CD4-positive, alpha-beta T cell treated with Interleukin-15 for 1 hour (primary cell): ENCODE measurements around the gene BMP2K.
"Not testable (repeated sequence)": the region's sequence is repeated elsewhere in the genome, so short reads cannot be mapped to it uniquely, and the experiment has no call there.

Experiments used
- DNase-seq: peaks from one replicate; pipeline ENCODE4 v3.0.0-alpha.2; 2020

The BMP2K gene

DNA sequence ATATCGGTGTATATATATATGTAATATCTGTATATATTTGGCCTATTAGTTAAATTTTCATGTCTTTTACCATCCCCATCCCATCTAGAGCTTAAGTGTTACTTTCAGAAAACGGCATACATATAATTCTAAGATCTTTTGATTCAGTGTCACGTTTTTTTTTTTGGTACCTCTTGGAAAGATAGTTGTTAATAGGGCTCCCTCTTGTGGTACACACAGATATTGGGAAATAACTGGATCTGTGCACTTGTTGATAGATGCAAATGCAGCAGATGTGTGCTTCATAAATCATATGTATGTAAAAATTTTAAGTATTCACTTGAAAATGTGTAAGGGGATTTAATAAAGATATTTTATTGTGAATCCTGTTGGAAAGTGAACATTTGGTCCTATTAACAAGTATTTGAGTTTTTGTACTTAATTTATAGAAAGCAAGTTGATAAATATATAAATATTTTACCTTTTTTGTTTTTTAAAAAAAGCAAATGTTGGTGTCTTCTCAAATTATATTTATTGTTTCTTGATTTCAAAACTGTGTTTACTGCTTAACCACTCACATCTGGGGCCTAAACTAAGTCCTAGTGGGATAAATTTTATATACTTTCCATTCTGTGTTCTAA lies 88.4 kb downstream of the BMP2K start:
- DNase-seq, result no peak

DNA sequence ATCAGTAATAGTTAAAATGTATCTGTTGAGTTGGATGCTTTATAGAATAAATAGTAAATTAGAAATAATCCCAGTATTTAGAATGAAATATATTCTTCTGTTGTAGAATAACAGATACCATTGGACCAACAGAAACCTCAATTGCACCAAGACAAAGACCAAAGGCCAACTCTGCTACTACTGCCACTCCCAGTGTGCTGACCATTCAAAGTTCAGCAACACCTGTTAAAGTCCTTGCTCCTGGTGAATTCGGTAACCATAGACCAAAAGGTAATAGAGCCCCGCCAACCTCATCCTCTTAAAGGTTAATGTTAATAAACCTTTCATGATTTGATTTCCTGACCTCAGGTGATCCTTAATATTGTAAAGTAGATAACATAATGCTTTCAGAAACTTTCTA lies 89.3 kb downstream of the BMP2K start:
- DNase-seq, result no peak

DNA sequence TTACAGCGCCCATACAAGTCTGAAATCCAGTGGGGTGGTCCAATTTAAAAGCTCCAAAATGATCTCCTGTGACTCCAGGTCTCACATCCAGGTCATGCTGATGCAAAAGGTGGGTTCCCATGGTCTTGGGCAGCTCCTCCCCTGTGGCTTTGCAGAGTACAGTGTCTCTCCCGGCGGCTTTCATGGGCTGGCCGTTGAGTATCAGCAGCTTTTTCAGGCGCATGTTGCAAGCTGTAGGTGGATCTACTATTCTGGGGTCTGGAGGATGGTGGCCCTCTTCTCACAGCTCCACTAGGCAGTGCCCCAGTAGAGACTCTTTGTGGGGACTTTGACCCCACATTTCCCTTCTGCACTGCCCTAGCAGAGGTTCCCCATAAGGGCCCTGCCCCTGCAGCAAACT lies 92.6 kb downstream of the BMP2K start:
- DNase-seq, result not testable (repeated sequence)

DNA sequence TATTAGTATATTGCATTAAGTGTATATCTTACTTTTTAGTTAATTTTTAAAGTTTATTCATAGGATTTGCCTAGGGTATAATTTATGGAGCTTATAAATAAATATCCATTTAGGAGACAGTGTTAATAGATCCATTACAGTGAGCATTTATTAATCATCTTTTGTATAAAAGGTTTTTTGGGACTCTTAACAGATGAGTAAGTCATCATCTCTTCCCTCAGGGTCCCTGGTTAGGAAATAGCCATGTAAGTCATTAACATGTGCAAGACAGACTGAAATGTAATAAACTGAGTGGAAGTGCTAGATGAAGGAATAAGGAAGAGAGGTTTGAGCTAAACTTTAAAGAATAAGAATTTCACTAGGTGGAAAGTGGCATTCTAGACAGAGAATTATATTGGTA lies 93.9 kb downstream of the BMP2K start:
- no peak for DNase-seq

DNA sequence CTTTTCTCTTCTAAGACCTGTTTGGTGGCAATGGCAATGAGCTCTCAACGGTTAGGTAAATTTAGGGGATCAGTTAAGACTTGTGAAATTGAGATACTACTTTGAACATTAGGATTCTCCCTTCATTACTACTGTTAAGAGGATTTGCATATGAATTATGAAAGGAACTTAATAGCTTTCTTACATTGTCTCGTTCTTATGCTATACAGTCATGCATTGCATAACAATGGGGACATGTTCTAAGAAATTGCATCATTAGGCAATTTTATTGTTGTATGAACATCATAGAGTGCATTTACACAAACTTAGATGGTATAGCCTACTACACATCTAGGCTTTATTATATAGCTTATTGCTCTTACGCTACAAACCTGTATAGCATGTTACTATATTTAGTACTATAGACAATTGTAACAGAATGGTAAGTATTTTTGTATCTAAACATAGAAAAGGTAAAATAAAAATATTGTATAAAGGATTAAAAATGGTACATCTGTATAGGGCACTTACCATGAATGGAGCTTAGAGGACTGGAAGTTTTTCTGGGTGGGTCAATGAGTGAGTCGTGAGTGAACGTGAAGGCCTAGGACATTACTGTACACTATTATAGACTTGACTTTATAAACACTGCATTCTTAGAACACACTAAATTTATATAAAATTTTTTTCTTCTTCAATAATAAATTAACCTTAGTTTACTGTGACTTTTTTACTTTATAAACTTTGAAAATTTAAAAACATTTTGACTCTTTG lies 100.6 kb downstream of the BMP2K start:
- no peak for DNase-seq

DNA sequence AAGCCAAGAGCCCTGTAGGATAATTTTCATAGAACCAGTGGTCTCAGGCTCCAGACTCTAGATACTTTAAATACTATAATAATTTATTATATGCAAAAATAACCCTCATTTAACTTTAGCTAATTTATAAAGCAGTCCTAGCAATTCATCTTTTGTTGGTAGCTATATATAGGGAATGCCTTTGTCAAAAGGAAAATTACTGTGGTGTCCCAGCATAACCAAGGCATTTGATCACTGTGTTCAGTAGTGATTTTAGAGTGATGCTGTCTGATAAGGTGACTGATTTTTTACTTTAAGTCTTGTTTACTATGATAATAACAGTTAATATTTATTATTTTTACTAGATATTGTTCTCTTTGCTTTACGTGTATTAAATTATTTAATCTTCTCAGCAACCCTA lies 101.9 kb downstream of the BMP2K start:
- no peak for DNase-seq

DNA sequence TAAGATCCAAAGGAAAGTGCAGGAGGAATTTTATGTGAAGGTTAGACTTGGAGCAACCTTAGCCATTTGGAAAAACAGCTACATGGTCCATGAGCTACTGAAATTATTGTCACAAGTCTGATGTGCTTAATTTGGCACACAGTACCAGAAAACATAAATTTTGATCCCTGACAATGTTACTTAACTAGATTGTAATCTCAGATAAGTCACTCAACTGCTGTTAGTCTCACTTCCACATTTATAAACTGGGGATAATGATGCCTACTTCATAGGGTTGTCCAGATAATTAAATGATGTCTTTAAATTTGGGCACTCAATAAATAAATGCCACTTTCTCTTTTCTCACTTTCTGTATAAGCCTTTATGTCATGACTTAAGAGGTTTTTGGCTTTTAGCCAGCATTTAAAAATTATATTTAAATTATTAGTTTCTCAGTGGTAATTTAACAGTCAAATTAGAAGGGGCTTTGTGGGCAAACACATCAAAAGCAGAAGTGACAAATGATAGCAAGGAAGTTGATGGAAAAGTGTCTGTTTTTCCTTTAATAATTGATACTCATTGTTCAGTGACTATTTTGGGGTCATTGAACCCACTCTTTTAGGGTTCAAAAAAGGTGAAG lies 104.8 kb downstream of the BMP2K start:
- DNase-seq, result no peak

DNA sequence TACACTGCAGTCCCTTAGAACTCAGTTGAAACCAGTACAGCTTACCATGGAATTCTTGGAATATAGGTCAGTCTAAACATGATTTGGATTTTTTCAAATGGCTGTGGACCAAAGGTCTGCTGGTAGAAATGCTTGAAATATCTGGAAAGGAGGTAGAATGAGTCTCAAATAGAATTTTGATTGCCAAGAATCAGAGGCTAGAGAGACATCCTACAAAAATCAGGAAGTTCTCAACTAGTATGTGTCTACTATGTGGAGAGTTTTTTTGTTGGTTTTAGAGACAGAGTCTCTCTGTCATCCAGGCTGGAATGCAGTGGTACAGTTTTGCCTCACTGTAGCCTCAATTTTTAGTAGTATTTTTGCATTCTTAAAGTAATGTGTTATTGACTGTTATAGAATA lies 109.4 kb downstream of the BMP2K start:
- no peak for DNase-seq

DNA sequence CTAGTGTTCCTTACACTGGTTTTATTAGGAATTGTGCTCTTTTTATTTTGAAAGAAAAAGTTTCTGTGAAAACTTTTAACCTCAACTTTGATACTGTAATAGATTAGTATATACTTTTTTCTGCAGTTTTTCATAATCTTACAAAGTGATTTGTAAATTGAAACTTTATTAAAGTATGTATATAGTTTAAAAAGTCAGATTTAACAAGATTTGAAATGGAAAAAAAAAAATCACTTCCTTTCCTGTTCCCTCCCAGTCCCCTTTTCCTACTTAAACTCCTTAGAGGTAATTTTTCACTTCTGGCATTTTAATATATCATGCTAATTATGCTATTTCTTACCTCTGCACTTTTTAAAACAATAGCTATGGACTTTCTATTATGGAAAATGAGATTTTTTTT lies 113.8 kb downstream of the BMP2K start:
- no peak for DNase-seq

DNA sequence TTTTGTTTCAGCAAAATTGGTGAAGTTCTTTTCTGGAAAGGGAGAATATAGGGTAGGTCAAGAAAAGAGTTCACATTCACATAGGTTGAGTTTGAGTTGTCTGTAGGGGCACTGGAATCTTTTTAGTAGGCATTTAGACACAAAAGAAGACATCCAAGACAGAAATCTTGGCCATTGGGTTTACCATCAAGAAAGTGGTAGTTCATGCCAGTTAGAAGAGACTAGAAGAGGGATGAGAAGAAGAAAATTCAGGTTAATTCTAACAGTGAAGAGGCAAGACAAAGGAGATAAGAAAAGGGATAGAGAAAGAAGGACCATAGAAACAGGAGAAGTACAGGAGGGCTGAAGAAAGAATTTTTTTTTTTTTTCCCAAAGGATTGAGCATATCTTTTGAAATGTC lies 123.2 kb downstream of the BMP2K start:
- no peak for DNase-seq

DNA sequence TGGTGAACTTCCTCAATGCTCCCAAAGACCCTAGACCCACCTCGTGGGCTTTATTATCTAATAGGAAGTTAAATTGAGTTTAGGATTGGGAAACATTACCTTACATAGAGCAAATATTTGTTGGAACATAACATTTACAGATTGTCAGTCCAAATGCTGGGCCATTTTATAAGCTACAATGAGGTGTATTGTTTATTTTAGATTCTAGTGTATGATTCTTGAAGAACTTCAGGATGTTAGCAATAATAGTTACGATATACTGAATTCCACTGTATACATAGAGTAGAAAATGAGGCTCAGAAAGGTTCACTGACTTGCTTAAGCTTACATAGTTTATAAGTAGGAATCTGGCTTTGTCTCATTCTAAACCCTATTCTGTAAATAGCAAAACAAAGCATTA lies 125.7 kb downstream of the BMP2K start:
- DNase-seq, result no peak

DNA sequence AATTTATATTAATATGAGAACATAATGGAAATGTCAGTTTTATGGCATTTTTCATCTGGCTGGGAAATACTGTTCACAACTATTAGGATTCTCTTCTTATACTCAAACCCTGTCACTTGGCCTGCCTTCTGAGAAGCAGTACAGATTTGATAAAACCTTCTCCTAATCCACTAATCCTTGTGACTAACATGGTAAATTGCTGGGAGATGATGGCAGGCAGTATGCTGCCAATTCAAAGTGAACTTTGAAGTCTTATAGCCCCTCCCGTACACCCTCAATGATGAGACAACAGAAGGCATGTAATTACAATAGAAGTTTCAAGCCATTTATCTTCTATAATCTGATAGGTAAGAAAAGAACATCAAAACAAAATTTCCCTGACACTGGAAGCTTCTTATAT lies 126.1 kb downstream of the BMP2K start:
- no peak for DNase-seq

DNA sequence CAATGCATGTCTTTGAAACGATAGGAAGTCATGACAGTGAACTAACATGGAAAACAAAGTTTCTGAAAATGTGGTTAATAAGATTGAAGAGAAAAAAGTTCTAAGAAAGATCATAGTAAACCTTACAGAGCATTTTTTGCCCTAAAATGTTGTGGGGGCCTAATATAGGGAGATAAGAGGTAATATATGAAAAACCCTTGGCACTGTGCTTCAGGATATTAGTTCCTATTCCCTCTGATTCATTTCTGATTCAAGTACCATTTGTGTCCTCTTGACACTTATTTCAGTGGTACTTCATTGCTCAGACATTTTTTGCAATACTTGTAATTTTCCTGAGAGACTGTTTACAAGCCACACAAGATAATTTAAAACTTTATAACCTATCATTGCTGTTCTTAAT lies 128.0 kb downstream of the BMP2K start:
- DNase-seq, result no peak

DNA sequence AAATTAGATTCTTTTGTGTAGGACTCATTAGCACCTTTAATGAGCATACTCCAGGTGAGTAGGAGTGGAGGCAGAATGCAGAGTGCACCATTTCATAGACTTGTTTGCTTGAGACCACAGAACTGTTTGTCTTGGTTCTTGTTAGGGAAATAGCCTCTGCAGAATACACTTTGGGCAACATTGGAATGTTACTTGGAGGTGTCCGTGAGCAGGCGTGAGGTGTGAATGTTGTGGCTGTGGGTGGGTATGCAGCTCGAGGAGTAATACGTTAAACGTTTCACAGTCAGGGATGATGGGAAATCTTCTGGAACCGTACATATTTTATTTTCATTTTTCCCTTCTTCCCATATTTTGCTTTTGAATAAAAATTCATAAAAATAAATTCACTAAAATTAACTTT lies 131.5 kb downstream of the BMP2K start:
- no peak for DNase-seq

DNA sequence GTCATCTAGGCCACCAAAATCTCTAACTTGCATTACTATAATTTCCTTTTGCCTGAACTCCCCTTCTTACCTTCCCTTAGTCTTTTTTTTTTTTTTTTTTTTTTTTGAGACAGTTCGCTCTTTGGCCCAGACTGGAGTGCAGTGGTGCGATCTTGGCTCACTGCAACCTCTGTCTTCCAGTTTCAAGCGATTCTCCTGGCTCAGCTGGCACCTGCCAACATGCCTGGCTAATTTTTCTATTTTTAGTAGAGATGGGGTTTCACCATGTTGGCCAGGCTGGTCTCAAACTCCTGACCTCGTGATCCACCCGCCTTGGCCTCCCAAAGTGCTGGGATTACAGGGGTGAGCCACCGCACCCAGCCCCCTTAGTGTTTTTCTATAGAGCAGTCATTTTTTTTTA lies 132.8 kb downstream of the BMP2K start:
- DNase-seq, result not testable (repeated sequence)

DNA sequence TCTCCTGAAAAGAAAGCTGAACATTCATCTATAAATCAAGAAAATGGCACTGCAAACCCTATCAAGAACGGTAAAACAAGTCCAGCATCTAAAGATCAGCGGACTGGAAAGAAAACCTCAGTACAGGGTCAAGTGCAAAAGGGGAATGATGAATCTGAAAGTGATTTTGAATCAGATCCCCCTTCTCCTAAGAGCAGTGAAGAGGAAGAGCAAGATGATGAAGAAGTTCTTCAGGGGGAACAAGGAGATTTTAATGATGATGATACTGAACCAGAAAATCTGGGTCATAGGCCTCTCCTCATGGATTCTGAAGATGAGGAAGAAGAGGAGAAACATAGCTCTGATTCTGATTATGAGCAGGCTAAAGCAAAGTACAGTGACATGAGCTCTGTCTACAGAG lies 134.5 kb downstream of the BMP2K start:
- DNase-seq, result no peak

DNA sequence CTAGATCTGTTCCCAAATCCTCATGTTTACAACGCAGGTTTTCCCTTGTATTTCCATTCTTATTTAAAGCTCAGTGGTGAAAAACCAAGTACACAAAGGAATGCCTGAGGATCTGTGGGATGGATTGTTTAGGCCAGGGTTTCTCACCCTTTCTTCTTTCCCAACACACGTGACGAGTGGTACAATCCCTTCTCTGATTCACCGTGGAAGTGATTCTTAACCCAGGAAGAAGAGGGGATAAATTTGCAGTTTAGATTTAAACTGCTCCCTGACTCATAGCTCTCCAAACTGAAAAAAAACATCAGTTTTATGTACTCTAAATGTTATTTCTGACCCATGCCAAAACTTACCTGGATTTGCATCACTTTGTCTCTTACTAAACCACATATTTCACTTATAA lies 146.1 kb downstream of the BMP2K start:
- DNase-seq, result no peak

DNA sequence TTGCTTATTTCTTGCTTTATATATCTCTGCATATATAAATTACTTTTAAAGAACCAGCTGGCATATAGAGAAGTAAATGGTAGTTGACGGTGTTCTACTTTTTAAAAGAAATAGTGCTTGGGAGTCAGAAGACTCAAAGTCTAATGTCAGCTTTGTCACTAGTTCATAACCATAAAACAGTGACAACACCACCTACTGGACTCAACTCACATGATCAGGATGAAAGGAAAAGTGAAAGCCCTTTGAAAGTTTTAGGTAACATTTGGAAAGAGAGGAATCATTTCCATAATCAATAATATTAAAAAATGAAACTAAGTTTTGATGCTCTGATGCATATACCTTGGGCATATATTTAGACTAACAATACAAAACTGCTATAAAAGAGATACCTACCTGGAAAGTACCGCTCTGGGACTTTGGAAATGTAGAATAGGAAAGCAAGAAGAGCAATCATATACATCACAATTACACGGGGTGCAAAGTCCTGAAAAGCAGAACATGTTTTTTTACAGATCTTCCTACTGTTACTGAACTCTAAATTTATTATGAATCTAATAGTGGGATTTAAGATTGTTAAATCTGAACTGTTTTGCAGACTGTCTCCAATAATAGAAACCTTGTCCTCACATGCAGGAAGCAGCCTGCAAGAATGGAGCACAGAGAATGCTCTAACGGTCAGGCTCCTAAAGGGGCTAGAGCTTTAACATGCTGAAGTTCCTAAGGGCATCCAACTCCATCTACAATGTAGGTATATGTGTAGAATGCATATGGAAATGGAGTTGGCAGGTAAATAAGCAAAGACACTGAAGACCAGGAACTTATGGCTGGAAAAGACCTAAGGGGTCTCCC lies 147.5 kb downstream of the BMP2K start:
- no peak for DNase-seq

DNA sequence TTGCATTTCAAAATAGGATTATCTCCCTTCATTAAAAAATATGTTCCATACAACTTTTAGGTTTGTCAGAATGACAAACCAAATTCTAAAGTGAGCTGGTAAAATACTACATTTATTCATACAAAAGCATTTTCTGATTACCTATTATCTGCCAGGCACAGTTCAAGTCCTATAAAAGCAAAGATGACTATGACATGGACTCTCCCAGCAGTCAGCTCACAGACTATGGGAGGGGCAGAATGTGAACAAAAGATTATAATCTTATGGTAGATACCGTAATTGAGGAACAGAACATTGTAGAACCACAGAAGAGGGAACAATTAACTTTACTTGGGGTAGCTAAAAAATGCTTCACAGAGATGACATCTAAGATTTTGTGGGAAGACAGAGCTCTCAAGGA lies 150.7 kb downstream of the BMP2K start:
- DNase-seq, result no peak

DNA sequence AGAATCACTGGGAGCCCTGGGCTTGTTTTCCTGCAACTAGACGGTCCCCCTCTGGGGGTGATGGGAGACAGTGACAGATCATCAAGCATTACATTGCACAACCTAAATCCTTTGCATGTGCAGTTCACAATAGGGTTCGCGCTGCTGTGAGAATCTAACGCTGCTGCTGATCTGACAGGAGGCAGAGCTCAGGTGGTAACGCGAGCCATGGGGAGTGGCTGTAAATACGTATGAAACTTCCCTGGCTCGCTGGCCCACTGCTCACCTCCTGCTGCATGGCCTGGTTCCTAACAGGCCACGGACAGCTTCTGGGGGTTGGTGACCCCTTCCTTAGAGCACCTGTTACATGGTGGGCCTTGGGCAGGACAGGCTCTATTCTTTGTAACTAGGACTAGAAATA lies 152.7 kb downstream of the BMP2K start:
- no peak for DNase-seq

DNA sequence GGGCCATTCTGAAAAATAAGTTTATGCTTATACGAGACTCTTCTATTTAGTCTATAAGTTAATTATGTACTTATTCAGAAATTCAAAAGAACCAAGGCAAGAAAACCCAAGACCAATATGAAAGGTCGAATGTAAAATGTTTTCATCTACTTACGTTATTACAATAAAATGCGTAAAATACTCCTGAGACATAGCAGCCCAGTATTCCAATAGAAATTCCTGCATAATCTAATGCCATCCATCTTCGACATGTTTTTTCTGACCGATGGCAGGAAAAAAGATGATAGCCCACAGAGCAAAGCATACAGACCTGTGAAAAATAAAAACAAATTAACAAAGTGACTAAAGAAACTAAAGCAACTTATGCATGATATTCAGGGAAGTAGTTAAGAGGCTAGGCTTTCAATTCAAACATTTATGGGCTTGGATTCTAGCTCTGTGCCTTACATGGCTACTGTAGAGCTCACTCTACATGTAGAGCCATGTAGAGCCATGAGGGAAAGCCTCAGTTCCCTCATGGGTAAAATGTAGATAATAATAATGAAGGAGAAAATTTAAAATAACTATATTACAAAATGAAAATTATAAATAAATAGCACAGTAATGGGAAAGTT lies 154.0 kb downstream of the BMP2K start:
- DNase-seq, result no peak

DNA sequence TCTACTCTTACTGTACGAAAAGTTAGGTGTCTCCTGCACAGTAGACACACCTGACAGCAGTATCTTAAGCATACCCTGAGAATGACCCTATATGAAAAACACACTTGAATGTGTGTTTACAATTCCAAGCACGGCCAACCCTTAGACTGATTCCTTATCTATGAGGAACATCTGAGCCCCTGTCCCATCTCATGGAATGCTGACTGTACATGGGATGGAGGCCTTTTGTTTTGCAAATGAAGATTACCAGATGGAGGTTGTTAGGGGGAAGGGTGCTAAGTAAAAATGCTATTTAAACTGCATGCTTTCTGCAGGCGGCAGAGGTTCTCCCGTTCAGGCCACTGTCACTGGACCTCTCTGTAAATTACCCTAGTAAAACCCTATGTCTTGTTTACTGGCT lies 160.8 kb downstream of the BMP2K start:
- no peak for DNase-seq

DNA sequence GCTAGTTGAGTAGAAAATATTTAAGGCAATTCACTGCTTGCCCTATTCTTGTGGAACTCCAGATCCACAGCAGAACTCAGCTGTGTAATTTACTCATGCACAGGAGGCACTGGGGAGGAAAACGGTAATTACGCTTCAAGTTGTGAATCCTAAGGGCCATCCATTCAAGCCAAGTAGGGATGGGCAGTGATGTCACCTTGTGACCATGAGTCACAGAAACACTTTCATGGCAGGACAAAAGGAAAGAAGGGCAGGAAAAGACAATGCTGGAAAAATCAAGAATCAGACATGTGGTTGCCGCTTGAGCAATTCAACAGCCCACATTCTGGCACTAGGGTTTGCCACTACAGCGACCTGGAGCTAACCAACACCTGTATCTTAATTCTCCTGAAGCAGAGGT lies 161.7 kb downstream of the BMP2K start:
- no peak for DNase-seq
